ENCODE data around the gene SUN5.

SUN5 gene

DNA sequence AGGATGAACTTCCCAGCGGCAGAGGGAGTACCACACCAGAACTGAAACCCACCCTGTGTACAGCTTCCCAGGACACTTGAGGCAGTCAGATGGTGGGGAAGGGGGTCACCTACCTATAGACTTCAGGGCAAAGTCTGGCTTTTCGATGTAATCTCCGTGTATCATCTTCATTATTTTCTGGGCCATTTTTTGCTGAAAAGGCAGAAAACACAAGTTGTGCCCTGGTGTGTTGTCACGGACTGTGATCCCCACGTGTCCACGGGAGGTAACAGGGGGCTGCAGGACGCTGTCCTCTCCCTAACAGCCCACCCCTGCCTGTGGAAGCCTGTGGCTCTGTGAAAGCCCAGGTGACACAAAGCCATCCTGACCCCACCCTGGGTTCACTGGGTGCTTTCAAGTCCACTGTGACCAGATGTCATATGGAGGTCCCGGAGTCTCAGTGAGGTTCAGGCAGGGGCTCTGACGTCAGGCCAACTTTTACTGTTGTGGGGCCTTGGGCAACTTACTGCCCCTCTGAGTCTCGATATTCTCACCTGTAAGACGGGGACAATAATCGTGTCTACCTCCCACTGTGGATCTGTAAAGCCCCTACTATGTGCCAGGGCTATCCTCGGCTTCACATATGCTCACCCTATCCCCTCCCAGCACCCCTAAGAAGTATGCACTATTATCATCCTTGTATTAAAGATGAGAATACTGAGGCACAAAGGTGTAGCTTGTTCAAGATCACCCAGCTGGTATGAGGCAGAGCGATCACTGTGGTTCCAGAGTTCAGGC lies 14.5 kb downstream of the SUN5 start:
- H3K4ac ChIP-seq (ENCODE audit: low read depth, low read length), result no peak overlapping the region
- no peak overlapping the region for H2AFZ ChIP-seq (ENCODE audit: insufficient read depth, low read length, poor library complexity)
- no peak overlapping the region for H4K8ac ChIP-seq (ENCODE audit: low read depth, low read length)
- no peak overlapping the region for H3K9ac ChIP-seq (ENCODE audit: low read length)
- H2BK5ac ChIP-seq (ENCODE audit: low read depth, low read length, poor library complexity), result no peak overlapping the region
- H4K91ac ChIP-seq (ENCODE audit: low read depth, low read length), result no peak overlapping the region
- no peak overlapping the region for H2AK5ac ChIP-seq (ENCODE audit: low read length)
- no peak overlapping the region for H3K4me2 ChIP-seq (ENCODE audit: low read length)
- no peak overlapping the region for H3K14ac ChIP-seq (ENCODE audit: low read length)
- H4K12ac ChIP-seq (ENCODE audit: low read depth, low read length), result no peak overlapping the region
- H3K27ac ChIP-seq (ENCODE audit: low read depth, low read length), result no peak overlapping the region
- H3K4me3 ChIP-seq (ENCODE audit: low read depth, low read length), result no peak overlapping the region
- no peak overlapping the region for H3K23ac ChIP-seq (ENCODE audit: low read length)
- H3K27me3 ChIP-seq (ENCODE audit: insufficient read depth, low read length), result no peaks in the 10 kb centered on the region
- H3K36me3 ChIP-seq (ENCODE audit: control insufficient read depth in 1 of 2, insufficient read depth in 2 of 2, low read length in 2 of 2), result no peaks in the 10 kb centered on the region
- H3K18ac ChIP-seq (ENCODE audit: low read length), result no peak overlapping the region
- no peak for DNase-seq
- H2BK120ac ChIP-seq (ENCODE audit: insufficient read depth, low read length, poor library complexity), result no peak overlapping the region
- no peaks in the 10 kb centered on the region for H3K79me2 ChIP-seq (ENCODE audit: control insufficient read depth, insufficient read depth, low read length, poor library complexity)
- no peaks in the 10 kb centered on the region for H3K4me1 ChIP-seq (ENCODE audit: control insufficient read depth in 1 of 2, insufficient read depth in 2 of 2, low read length in 2 of 2)
- H2BK12ac ChIP-seq (ENCODE audit: low read length), result no peak overlapping the region
- H3K9me3 ChIP-seq (ENCODE audit: insufficient read depth, low read depth, low read length), result peaks cover 3% of the 10 kb centered on the region
- no CpG with 5 or more reads among the region's 14 CpGs for WGBS (ENCODE audit: extremely low coverage, insufficient coverage, insufficient read length)
- no peaks in the 10 kb centered on the region for H3K79me1 ChIP-seq (ENCODE audit: low read length)

DNA sequence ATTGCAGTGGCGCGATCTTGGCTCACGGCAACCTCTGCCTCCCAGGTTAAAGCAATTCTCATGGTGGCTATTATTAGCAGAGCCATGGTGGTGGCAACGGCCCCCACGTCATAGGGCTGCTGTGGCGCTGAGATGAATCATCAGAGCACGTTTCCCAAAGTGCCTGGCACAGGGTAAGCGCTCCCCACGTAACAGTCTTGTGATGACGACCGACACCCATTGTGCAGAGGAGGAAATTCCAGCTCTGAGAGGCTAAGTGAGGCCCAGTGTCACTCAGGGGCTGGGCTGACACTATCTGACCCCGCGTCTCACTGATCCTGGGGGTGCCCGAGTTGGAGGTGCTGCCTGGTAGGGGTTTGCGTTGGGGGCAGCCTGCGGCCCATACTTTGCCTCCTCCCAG lies 16.2 kb downstream of the SUN5 start:
- no peak for DNase-seq
- H4K91ac ChIP-seq (ENCODE audit: low read depth, low read length), result no peak overlapping the region
- H3K4ac ChIP-seq (ENCODE audit: low read depth, low read length), result no peak overlapping the region
- H2BK12ac ChIP-seq (ENCODE audit: low read length), result no peak overlapping the region
- H4K12ac ChIP-seq (ENCODE audit: low read depth, low read length), result no peak overlapping the region
- no peak overlapping the region for H3K9ac ChIP-seq (ENCODE audit: low read length)
- no CpG with 5 or more reads among the region's 16 CpGs for WGBS (ENCODE audit: extremely low coverage, insufficient coverage, insufficient read length)
- no peak overlapping the region for H3K18ac ChIP-seq (ENCODE audit: low read length)
- no peak overlapping the region for H3K14ac ChIP-seq (ENCODE audit: low read length)
- H3K36me3 ChIP-seq (ENCODE audit: control insufficient read depth in 1 of 2, insufficient read depth in 2 of 2, low read length in 2 of 2), result no peaks in the 10 kb centered on the region
- no peaks in the 10 kb centered on the region for H3K79me1 ChIP-seq (ENCODE audit: low read length)
- H3K79me2 ChIP-seq (ENCODE audit: control insufficient read depth, insufficient read depth, low read length, poor library complexity), result no peaks in the 10 kb centered on the region
- H3K9me3 ChIP-seq (ENCODE audit: insufficient read depth, low read depth, low read length), result peaks cover 3% of the 10 kb centered on the region
- no peak overlapping the region for H2BK5ac ChIP-seq (ENCODE audit: low read depth, low read length, poor library complexity)
- H3K23ac ChIP-seq (ENCODE audit: low read length), result no peak overlapping the region
- no peak overlapping the region for H4K8ac ChIP-seq (ENCODE audit: low read depth, low read length)
- H3K4me2 ChIP-seq (ENCODE audit: low read length), result no peak overlapping the region
- H2BK120ac ChIP-seq (ENCODE audit: insufficient read depth, low read length, poor library complexity), result no peak overlapping the region
- no peak overlapping the region for H2AFZ ChIP-seq (ENCODE audit: insufficient read depth, low read length, poor library complexity)
- no peak overlapping the region for H3K27ac ChIP-seq (ENCODE audit: low read depth, low read length)
- no peak overlapping the region for H2AK5ac ChIP-seq (ENCODE audit: low read length)
- H3K4me3 ChIP-seq (ENCODE audit: low read depth, low read length), result no peak overlapping the region
- no peaks in the 10 kb centered on the region for H3K27me3 ChIP-seq (ENCODE audit: insufficient read depth, low read length)
- H3K4me1 ChIP-seq (ENCODE audit: control insufficient read depth in 1 of 2, insufficient read depth in 2 of 2, low read length in 2 of 2), result no peaks in the 10 kb centered on the region

DNA sequence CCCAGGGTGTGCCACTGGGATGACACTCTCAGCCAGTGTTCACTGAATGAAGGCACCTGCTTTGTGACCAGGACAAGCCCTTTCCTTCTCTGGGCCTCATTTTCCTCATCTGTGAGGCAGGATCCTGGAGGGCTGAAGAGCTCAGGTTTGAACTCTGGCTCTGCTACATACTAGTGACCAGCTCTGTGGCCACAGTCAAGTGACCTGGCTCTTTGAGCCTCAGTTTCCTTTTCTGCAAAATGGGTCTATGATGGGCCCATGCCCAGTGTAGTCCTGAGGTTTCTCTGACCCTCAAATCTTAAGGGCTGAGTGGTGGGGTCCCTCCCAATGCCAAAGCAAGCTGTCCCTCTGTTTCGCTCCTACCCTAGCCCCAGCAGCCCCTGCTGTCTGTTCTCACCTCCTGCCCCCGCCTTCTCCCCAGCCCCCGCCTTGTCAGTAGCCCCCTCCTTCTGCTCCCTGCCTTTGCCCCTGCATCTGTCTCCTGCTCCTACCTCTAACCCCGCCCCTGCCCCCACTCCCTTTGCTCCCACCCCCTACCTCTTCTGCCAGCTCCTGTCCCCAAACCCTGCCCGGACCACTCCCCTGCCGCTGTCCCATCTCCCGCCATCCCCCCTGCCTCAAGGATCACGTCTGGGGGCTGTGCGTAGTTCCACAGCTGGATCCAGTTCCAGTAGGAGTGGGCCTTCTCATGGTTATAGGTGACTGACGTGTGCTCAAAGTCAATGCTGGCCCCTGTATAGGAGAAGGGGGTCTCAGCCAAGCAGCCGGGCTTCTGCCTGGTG lies 17.0 kb downstream of the SUN5 start:
- no peak overlapping the region for H2BK5ac ChIP-seq (ENCODE audit: low read depth, low read length, poor library complexity)
- H2AFZ ChIP-seq (ENCODE audit: insufficient read depth, low read length, poor library complexity), result no peak overlapping the region
- no CpG with 5 or more reads among the region's 11 CpGs for WGBS (ENCODE audit: extremely low coverage, insufficient coverage, insufficient read length)
- H3K4me1 ChIP-seq (ENCODE audit: control insufficient read depth in 1 of 2, insufficient read depth in 2 of 2, low read length in 2 of 2), result no peaks in the 10 kb centered on the region
- H3K23ac ChIP-seq (ENCODE audit: low read length), result no peak overlapping the region
- no peak overlapping the region for H2AK5ac ChIP-seq (ENCODE audit: low read length)
- DNase-seq, result no peak
- H4K8ac ChIP-seq (ENCODE audit: low read depth, low read length), result no peak overlapping the region
- peaks cover 3% of the 10 kb centered on the region for H3K9me3 ChIP-seq (ENCODE audit: insufficient read depth, low read depth, low read length)
- H3K79me1 ChIP-seq (ENCODE audit: low read length), result no peaks in the 10 kb centered on the region
- H3K36me3 ChIP-seq (ENCODE audit: control insufficient read depth in 1 of 2, insufficient read depth in 2 of 2, low read length in 2 of 2), result no peaks in the 10 kb centered on the region
- H3K4ac ChIP-seq (ENCODE audit: low read depth, low read length), result no peak overlapping the region
- H3K79me2 ChIP-seq (ENCODE audit: control insufficient read depth, insufficient read depth, low read length, poor library complexity), result no peaks in the 10 kb centered on the region
- no peak overlapping the region for H3K4me3 ChIP-seq (ENCODE audit: low read depth, low read length)
- no peak overlapping the region for H3K14ac ChIP-seq (ENCODE audit: low read length)
- H3K4me2 ChIP-seq (ENCODE audit: low read length), result no peak overlapping the region
- H4K12ac ChIP-seq (ENCODE audit: low read depth, low read length), result no peak overlapping the region
- no peak overlapping the region for H3K27ac ChIP-seq (ENCODE audit: low read depth, low read length)
- H3K18ac ChIP-seq (ENCODE audit: low read length), result no peak overlapping the region
- no peak overlapping the region for H3K9ac ChIP-seq (ENCODE audit: low read length)
- no peaks in the 10 kb centered on the region for H3K27me3 ChIP-seq (ENCODE audit: insufficient read depth, low read length)
- no peak overlapping the region for H2BK12ac ChIP-seq (ENCODE audit: low read length)
- no peak overlapping the region for H4K91ac ChIP-seq (ENCODE audit: low read depth, low read length)
- H2BK120ac ChIP-seq (ENCODE audit: insufficient read depth, low read length, poor library complexity), result no peak overlapping the region

- H2AK5ac ChIP-seq (ENCODE audit: low read length), result no peak overlapping the region
- H3K4me1 ChIP-seq (ENCODE audit: control insufficient read depth in 1 of 2, insufficient read depth in 2 of 2, low read length in 2 of 2), result no peaks in the 10 kb centered on the region
- H3K4me3 ChIP-seq (ENCODE audit: low read depth, low read length), result no peak overlapping the region
- no peaks in the 10 kb centered on the region for H3K79me2 ChIP-seq (ENCODE audit: control insufficient read depth, insufficient read depth, low read length, poor library complexity)
- H4K12ac ChIP-seq (ENCODE audit: low read depth, low read length), result no peak overlapping the region
- WGBS (ENCODE audit: extremely low coverage, insufficient coverage, insufficient read length), result no CpG with 5 or more reads among the region's 18 CpGs
- H3K9ac ChIP-seq (ENCODE audit: low read length), result no peak overlapping the region
- no peak overlapping the region for H2BK12ac ChIP-seq (ENCODE audit: low read length)
- no peaks in the 10 kb centered on the region for H3K36me3 ChIP-seq (ENCODE audit: control insufficient read depth in 1 of 2, insufficient read depth in 2 of 2, low read length in 2 of 2)
- no peaks in the 10 kb centered on the region for H3K79me1 ChIP-seq (ENCODE audit: low read length)
- H3K18ac ChIP-seq (ENCODE audit: low read length), result no peak overlapping the region
- DNase-seq, result no peak
- no peak overlapping the region for H3K23ac ChIP-seq (ENCODE audit: low read length)
- no peak overlapping the region for H3K4me2 ChIP-seq (ENCODE audit: low read length)
- H2AFZ ChIP-seq (ENCODE audit: insufficient read depth, low read length, poor library complexity), result no peak overlapping the region
- no peak overlapping the region for H4K8ac ChIP-seq (ENCODE audit: low read depth, low read length)
- H4K91ac ChIP-seq (ENCODE audit: low read depth, low read length), result no peak overlapping the region
- no peak overlapping the region for H3K4ac ChIP-seq (ENCODE audit: low read depth, low read length)
- H3K14ac ChIP-seq (ENCODE audit: low read length), result no peak overlapping the region
- no peak overlapping the region for H2BK5ac ChIP-seq (ENCODE audit: low read depth, low read length, poor library complexity)
- no peak overlapping the region for H2BK120ac ChIP-seq (ENCODE audit: insufficient read depth, low read length, poor library complexity)
- peaks cover 3% of the 10 kb centered on the region for H3K9me3 ChIP-seq (ENCODE audit: insufficient read depth, low read depth, low read length)
- H3K27me3 ChIP-seq (ENCODE audit: insufficient read depth, low read length), result no peaks in the 10 kb centered on the region
- H3K27ac ChIP-seq (ENCODE audit: low read depth, low read length), result no peak overlapping the region
These were observed 17.8 kb downstream of the SUN5 start for GRCh38 chr20:32986331-32986966.

Measured in trophoblast cell (in vitro differentiated cells and primary cell).